ENCODE measurements around the gene ANO2.

DNA sequence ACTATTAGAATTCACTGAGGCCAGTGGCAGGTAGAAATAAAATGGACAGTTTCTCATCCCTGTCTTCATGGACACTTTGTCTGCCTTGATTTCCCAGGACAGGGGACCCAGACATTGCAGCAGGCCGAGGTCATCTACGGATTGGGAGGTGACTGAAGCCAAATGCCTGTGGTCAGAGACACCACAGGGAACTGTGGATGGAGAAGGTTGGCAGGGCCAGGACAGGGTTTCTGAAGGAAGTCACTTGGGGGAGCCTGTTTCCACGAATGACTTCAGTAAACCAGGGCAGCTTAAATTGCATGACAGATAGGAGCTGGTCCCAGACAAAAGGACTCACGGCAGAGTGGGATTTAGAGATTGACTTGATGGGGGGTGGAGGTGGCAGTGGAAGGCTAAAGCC, 288.2 kb downstream of the ANO2 start:
- TF ChIP-seq POLR2A (IDR thresholded peaks at IDR 0.05; ENCODE audit: low read length) (no peak), GATA1 (IDR thresholded peaks at IDR 0.05; ENCODE audit: low read depth, low read length) (no peak)
